Esophagus squamous epithelium (tissue), 5 donors: ENCODE data around the gene RBM20. TPM values are rescaled to one million over a fixed set of nuclear protein-coding genes. Genes with fewer than 3 reads are reported as not detected.

ENCODE experiments used
- DNase-seq: peaks from one replicate; lab custom pipeline; 2025; lab: John Stamatoyannopoulos, UW
- H3K27ac ChIP-seq, 4 donors: fragments of 200-600 bp; sonication (generic); one replicate each; pipeline ENCODE4 v1.5.1; 2016 to 2019; ENCODE audit warnings: mild to moderate bottlenecking in 1 of 4
- H3K27me3 ChIP-seq, 4 donors: fragments of 200-600 bp; sonication (generic); 1 replicate in 3 of 4; 2 replicates in 1 of 4; pipeline versions ENCODE4 v1.5.1 to v1.6.0; 2017 to 2021; ENCODE audit warnings: antibody characterized with exemption in 1 of 4
- H3K36me3 ChIP-seq, 3 donors: fragments of 200-600 bp; sonication (generic); one replicate each; pipeline ENCODE4 v1.5.1; 2016 to 2019
- H3K4me1 ChIP-seq, 3 donors: fragments of 200-600 bp; sonication (generic); one replicate each; pipeline ENCODE4 v1.5.1; 2017 to 2019
- H3K4me3 ChIP-seq, 4 donors: fragments of 200-600 bp; sonication (generic); 1 replicate in 3 of 4; 2 replicates in 1 of 4; pipeline ENCODE4 v1.5.1; 2016 to 2019; ENCODE audit warnings: mild to moderate bottlenecking in 2 of 4, moderate library complexity in 1 of 4
- H3K9me3 ChIP-seq, 3 donors: fragments of 200-600 bp; sonication (generic); one replicate each; pipeline ENCODE4 v1.5.1; 2016 to 2019
- POLR2A ChIP-seq, 4 donors: fragments of 450-650 bp; IDR thresholded peaks; one replicate each; pipeline ENCODE4 v1.6.1; 2017; ENCODE audit warnings: antibody characterized with exemption in 4 of 4, mild to moderate bottlenecking in 4 of 4, moderate library complexity in 3 of 4
- WGBS, 2 donors: methylation state at CpG; one replicate each; pipeline ENCODE4 v1.1.5; 2018; 5-methylcytosine and 5-hydroxymethylcytosine counted together
- intact Hi-C: fragments of 100-400 bp; cut with DNase I; formaldehyde crosslinking; loops from one replicate; pipeline ENCODE4 v1.15.0; 2022
- total RNA-seq, 4 donors: library from RNA; depleted of rRNA; stranded (reverse); fragments of >200 nt; gene quantifications; one replicate each; pipeline ENCODE4 v1.1.0, GENCODE V29; 2016
- TF ChIP-seq, protein P1 (sequence below), 6 experiments: fragments of 450-650 bp in 4 of 6; fragments of 200-600 bp in 2 of 6; sonication (generic) in 2 of 6; IDR thresholded peaks; one replicate each; pipeline ENCODE4 v1.5.1; 2016 to 2019; ENCODE audit warnings: antibody characterized with exemption in 6 of 6, mild to moderate bottlenecking in 4 of 6, moderate library complexity in 4 of 6
- donor health status: DM: yes; HTN: yes; CAD: no.

Gene RBM20
- total RNA-seq, 4 donors from 2014 or later = 2.1 to 10.3 (median 3.7) TPM

DNA sequence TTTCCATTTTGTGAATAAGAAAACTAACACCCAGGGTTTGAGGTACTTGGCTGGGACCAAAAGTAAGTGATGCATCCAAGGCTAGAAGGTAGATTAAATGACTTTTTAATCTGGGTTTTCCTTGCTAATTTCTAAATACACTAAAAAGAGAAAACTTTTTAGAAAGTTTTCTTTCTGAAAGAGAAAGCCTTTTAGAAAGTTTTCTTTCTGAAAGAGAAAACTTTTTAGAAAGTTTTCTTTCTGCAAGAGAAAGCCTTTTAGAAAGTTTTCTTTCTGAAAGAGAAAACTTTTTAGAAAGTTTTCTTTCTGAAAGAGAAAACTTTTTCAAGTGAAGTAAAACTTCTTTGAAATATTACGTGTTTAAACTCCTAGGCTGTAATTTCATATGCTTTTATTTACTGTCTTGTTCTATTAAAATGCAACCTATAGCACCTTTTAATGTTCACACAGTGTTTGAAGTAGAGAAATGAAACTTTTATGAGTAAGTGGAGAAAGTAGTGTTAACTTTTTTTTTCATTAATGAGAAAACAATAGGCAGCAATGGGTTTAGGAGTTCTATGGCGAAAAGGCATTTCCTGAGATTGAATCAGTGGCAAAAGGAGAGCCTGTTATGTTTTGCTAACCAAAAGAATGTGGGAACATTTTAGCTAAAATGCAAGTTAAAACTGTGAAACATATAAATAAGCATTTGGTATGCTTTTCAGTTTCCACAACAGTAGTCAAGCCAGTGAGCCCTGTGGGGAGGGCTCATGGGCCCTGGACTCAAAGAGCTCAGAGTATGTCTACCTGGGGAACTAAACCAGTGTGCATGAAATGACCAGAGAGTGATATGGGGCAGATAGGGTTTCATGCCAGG, 103.7 kb downstream of the RBM20 start:
- no peaks in the 10 kb centered on the region for H3K27me3 ChIP-seq
- TF ChIP-seq POLR2A (IDR thresholded peaks at IDR 0.05) = no peak
- TF ChIP-seq, protein P1, sequence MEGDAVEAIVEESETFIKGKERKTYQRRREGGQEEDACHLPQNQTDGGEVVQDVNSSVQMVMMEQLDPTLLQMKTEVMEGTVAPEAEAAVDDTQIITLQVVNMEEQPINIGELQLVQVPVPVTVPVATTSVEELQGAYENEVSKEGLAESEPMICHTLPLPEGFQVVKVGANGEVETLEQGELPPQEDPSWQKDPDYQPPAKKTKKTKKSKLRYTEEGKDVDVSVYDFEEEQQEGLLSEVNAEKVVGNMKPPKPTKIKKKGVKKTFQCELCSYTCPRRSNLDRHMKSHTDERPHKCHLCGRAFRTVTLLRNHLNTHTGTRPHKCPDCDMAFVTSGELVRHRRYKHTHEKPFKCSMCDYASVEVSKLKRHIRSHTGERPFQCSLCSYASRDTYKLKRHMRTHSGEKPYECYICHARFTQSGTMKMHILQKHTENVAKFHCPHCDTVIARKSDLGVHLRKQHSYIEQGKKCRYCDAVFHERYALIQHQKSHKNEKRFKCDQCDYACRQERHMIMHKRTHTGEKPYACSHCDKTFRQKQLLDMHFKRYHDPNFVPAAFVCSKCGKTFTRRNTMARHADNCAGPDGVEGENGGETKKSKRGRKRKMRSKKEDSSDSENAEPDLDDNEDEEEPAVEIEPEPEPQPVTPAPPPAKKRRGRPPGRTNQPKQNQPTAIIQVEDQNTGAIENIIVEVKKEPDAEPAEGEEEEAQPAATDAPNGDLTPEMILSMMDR (IDR thresholded peaks at IDR 0.05) = no peak
- H3K36me3 ChIP-seq = no peaks in the 10 kb centered on the region
- peaks cover 6 to 21% (median 9%) of the 10 kb centered on the region in 3 donors for H3K4me1 ChIP-seq
- H3K9me3 ChIP-seq = no peaks in the 10 kb centered on the region
- DNase-seq = no peak
- 78 to 85% methylated on average over 2 of the region's 2 CpGs for WGBS, 2 donors
- intact Hi-C loops = loop anchor here (10.0 kb wide), 2 partner anchors 133 to 147 kb away; no protein-coding TSS in a partner anchor
- peak overlapping the region in 2 of 4 donors; percentile 1 to 19 for H3K27ac ChIP-seq
- H3K4me3 ChIP-seq = no peak overlapping the region

DNA sequence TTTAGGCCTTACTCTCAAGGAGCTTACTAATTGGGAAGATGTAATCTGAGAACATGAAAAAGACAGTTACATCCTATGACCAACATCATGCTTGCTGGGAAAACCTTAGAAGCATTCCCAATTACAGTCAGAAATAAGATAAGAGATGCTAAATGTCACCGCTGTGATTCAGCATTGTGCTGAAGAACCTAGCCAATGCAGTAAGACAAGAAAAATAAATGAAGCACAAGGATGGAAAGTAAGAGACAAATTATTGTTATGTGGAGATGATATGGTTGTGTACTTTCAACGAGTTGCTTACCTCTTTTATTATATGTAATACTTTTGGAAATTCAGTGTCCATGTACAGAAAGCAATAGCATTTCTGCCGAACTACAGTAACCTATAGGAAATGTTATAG, 104.8 kb downstream of the RBM20 start:
- Histone ChIP-seq H3K27ac (no peak overlapping the region), H3K27me3 (no peaks in the 10 kb centered on the region), H3K4me3 (no peak overlapping the region), H3K36me3 (no peaks in the 10 kb centered on the region), H3K9me3 (no peaks in the 10 kb centered on the region), H3K4me1 (peaks cover 6 to 21% (median 9%) of the 10 kb centered on the region in 3 donors)
- DNase-seq = no peak
- TF ChIP-seq, protein P1 (IDR thresholded peaks at IDR 0.05) = no peak
- no peak for TF ChIP-seq POLR2A (IDR thresholded peaks at IDR 0.05)
- intact Hi-C loops = loop anchor here (10.0 kb wide), 2 partner anchors 134 to 146 kb away; no protein-coding TSS in a partner anchor
- 72 to 77% methylated on average over 3 of the region's 3 CpGs for WGBS, 2 donors

DNA sequence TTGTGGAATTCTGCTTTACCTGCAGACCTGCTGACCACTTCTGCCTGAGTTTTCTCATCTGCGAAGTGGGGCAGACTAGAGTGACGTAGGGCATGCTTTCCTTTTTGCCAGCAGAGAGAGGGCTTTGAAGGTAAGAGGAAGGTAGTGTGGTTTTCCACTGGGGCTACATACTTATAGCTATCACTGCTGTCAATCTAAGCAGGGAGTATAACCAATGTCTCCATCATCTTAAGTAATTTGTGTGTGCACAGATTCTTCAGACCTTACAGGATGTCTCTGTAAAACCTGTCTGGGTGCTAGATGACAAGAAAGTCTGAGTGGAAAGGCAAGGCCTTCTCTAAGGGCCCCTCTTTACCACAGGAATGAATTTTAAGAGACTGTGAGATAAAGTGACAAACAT, 106.8 kb downstream of the RBM20 start:
- no peaks in the 10 kb centered on the region for H3K27me3 ChIP-seq
- no peaks in the 10 kb centered on the region for H3K9me3 ChIP-seq
- intact Hi-C loops = no loop called here
- TF ChIP-seq, protein P1 (IDR thresholded peaks at IDR 0.05) = no peak
- no peak for TF ChIP-seq POLR2A (IDR thresholded peaks at IDR 0.05)
- H3K27ac ChIP-seq = no peak overlapping the region
- peaks cover 0 to 17% (median 9%) of the 10 kb centered on the region in 3 donors for H3K4me1 ChIP-seq
- no peaks in the 10 kb centered on the region for H3K36me3 ChIP-seq
- 80 to 100% methylated on average over 1 to 2 of the region's 2 CpGs for WGBS, 2 donors
- H3K4me3 ChIP-seq = no peak overlapping the region
- DNase-seq = no peak

DNA sequence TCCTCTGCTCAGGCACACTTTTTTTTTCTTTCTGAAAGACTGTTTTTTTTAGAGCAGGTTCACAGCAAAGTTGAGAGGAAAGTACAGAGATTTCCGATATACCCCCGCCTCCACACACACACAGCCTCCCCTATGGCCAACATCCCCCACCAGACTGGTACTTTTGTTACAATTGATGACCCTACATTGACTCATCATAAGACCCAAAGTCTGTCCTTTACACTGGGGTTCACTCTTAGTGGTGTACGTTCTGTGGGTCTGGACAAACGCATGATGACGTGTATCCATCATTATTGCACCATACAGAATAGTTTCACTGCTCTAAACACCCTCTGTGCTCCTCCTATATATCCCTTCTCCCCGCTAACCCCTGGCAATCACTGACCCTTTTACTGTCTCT, 107.7 kb downstream of the RBM20 start:
- DNase-seq = no peak
- H3K27me3 ChIP-seq = no peaks in the 10 kb centered on the region

More for the DNA sequence above, 107.7 kb downstream of the RBM20 start:
- H3K4me3 ChIP-seq = no peak overlapping the region
- peaks cover 0 to 17% (median 0%) of the 10 kb centered on the region in 3 donors for H3K4me1 ChIP-seq
- 53 to 78% methylated on average over 6 of the region's 6 CpGs for WGBS, 2 donors
- TF ChIP-seq POLR2A (IDR thresholded peaks at IDR 0.05) = no peak
- TF ChIP-seq, protein P1 (IDR thresholded peaks at IDR 0.05) = no peak
- no peaks in the 10 kb centered on the region for H3K9me3 ChIP-seq
- no peaks in the 10 kb centered on the region for H3K36me3 ChIP-seq
- H3K27ac ChIP-seq = no peak overlapping the region
- intact Hi-C loops = no loop called here
